HL-60 (cell line): ENCODE data around the gene ATXN8OS.

ENCODE experiments used
- DNase-seq, 2 experiments: peaks; one replicate each; pipeline ENCODE4 v3.0.0-alpha.2; 2010 to 2020; ENCODE audit warnings: low read depth in 1 of 2, low spot score in 1 of 2
- H3K27ac ChIP-seq: fragments of 250-450 bp; sonication (Bioruptor Pico); replicated peaks from 2 replicates; pipeline ENCODE4 v1.5.1; 2020; ENCODE audit warnings: mild to moderate bottlenecking, moderate library complexity
- H3K27me3 ChIP-seq: fragments of 250-450 bp; sonication (Bioruptor Pico); 2 replicates; pipeline ENCODE4 v1.5.1; 2021; ENCODE audit warnings: mild to moderate bottlenecking, moderate library complexity; ENCODE audit not compliant: insufficient read depth, poor library complexity, severe bottlenecking
- H3K4me3 ChIP-seq: replicated peaks from 2 replicates; pipeline ENCODE4 v1.5.1; 2011; ENCODE audit warnings: mild to moderate bottlenecking, control low read depth, low read length; ENCODE audit not compliant: insufficient read depth
- CTCF ChIP-seq: IDR thresholded peaks from one replicate; pipeline ENCODE4 v1.5.1; 2011; ENCODE audit warnings: low read length, control low read depth, inconsistent platforms; ENCODE audit not compliant: insufficient read depth
- GABPA ChIP-seq: IDR thresholded peaks from 2 replicates; pipeline ENCODE4 v1.6.1; 2012; ENCODE audit warnings: low read depth
- POLR2AphosphoS5 ChIP-seq: IDR thresholded peaks from 2 replicates; pipeline ENCODE4 v1.6.1; 2012; ENCODE audit warnings: low read depth
- REST ChIP-seq: IDR thresholded peaks from 2 replicates; pipeline ENCODE4 v1.6.1; 2012; ENCODE audit warnings: low read depth; ENCODE audit not compliant: insufficient replicate concordance
- SPI1 ChIP-seq: IDR thresholded peaks from 2 replicates; pipeline ENCODE4 v1.6.1; 2012; ENCODE audit warnings: low read depth, mild to moderate bottlenecking, borderline replicate concordance
- long read RNA-seq: library from polyadenylated mRNA; unstranded; transcript quantifications from one replicate; pipeline ENCODE4 v2.0.0, GENCODE V29; 2020

The ATXN8OS gene
- long read RNA-seq: 0 reads

- H3K27me3 ChIP-seq: no peaks in the 10 kb centered on the region
- no peak within 1 kb of the TSS for H3K27ac ChIP-seq
- TF ChIP-seq GABPA (no peak), CTCF (no peak), POLR2AphosphoS5 (no peak), REST (no peak)
- DNase-seq: no peak
- H3K4me3 ChIP-seq: no peak within 1 kb of the TSS
Observed at GRCh38 chr13:70107498-70108281, at the start of gene ATXN8OS. TSS of gene ATXN8OS (plus strand) at chr13:70107826.

GRCh38 chr13:70080012-70080411 lies 27.6 kb upstream of the ATXN8OS start:
- no peak for DNase-seq
- H3K4me3 ChIP-seq: no peak overlapping the region
- H3K27ac ChIP-seq: no peak overlapping the region
- TF ChIP-seq SPI1 (no peak), REST (no peak), CTCF (no peak), GABPA (no peak), POLR2AphosphoS5 (no peak)
- no peaks in the 10 kb centered on the region for H3K27me3 ChIP-seq

- no peak for TF ChIP-seq POLR2AphosphoS5
- TF ChIP-seq SPI1: no peak
- no peak for TF ChIP-seq REST
- no peak for TF ChIP-seq GABPA
- TF ChIP-seq CTCF: no peak
- H3K4me3 ChIP-seq: no peak overlapping the region
- no peak for DNase-seq
- H3K27ac ChIP-seq: no peak overlapping the region
- H3K27me3 ChIP-seq: no peaks in the 10 kb centered on the region
Observed at GRCh38 chr13:70087247-70087646, 20.4 kb upstream of the ATXN8OS start.
